NCI-H1694 treated with DMSO at 0.1 percent for 48 hours (cell line): Measurements from ENCODE around the gene TGM5.
A peak's percentile ranks its signal among the peaks of the same experiment; 100 is the strongest.

Experiments used
- DNase-seq: peaks from one replicate; lab custom pipeline; 2025; lab: John Stamatoyannopoulos, UW

The TGM5 gene

GRCh38 chr15:43193710-43194109 is 73.0 kb downstream of the TGM5 start:
- no peak for DNase-seq

GRCh38 chr15:43190178-43190577 is 76.5 kb downstream of the TGM5 start:
- DNase-seq: no peak

GRCh38 chr15:43189296-43189695 is 77.4 kb downstream of the TGM5 start:
- no peak for DNase-seq

- peak; percentile 19 for DNase-seq
These were observed 79.1 kb downstream of the TGM5 start for GRCh38 chr15:43187544-43188155.

GRCh38 chr15:43186003-43186353 is 80.8 kb downstream of the TGM5 start:
- peak; percentile 18 for DNase-seq

GRCh38 chr15:43185157-43186002 is 81.3 kb downstream of the TGM5 start, which contains the start of gene CCNDBP1:
TSS of gene CCNDBP1 (plus strand) at chr15:43185403. CDS start at chr15:43185499, 96 bp downstream.
- peak; percentile 29 for DNase-seq

- DNase-seq: no peak
These were observed 82.2 kb downstream of the TGM5 start for GRCh38 chr15:43184407-43185124.

- no peak for DNase-seq
These were observed 83.5 kb downstream of the TGM5 start for GRCh38 chr15:43183270-43183669.
